Activated T-helper 17 cell treated with anti-CD3 and anti-CD28 coated beads, Interleukin-2, amount 50 U/mL, for 72 hours (primary cell): ENCODE measurements around the gene ITGB3. TPM values are rescaled to one million over a fixed set of nuclear protein-coding genes. Genes with fewer than 3 reads are reported as not detected.
A peak's percentile ranks its signal among the peaks of the same experiment; 100 is the strongest.
"Not testable (repeated sequence)": the region's sequence is repeated elsewhere in the genome, so short reads cannot be mapped to it uniquely, and the experiment has no call there.

Experiments used
- ATAC-seq: fragments of 150-1000 bp; cut with Tn5 transposase; replicated peaks from 2 replicates; pipeline ENCODE4 v1.10.0; 2021; ENCODE audit warnings: mild to moderate bottlenecking, moderate library complexity
- H3K27ac Mint-ChIP-seq: one replicate; pipeline ENCODE4 v1.8.0; 2022; ENCODE audit warnings: mixed read lengths
- H3K27me3 Mint-ChIP-seq: one replicate; pipeline ENCODE4 v1.8.0; 2022; ENCODE audit warnings: mixed read lengths
- H3K36me3 Mint-ChIP-seq: one replicate; pipeline ENCODE4 v1.8.0; 2022; ENCODE audit warnings: low read depth, mild to moderate bottlenecking, mixed read lengths
- H3K4me1 Mint-ChIP-seq: one replicate; pipeline ENCODE4 v1.8.0; 2022; ENCODE audit warnings: mixed read lengths
- H3K4me3 Mint-ChIP-seq: one replicate; pipeline ENCODE4 v1.8.0; 2022; ENCODE audit warnings: mild to moderate bottlenecking, mixed read lengths
- H3K9me3 Mint-ChIP-seq: one replicate; pipeline ENCODE4 v1.8.0; 2022; ENCODE audit warnings: mixed read lengths
- total RNA-seq, 2 donors: library from RNA; stranded (reverse); gene quantifications; one replicate each; pipeline ENCODE4 v1.2.3, GENCODE V29; 2022

ITGB3 gene
- total RNA-seq, 2 donors from 2014 or later, result 0.11 TPM; not detected in 1

- H3K4me1 Mint-ChIP-seq, result peaks cover 20% of the 10 kb centered on the region
- H3K36me3 Mint-ChIP-seq, H3K27ac Mint-ChIP-seq, H3K27me3 Mint-ChIP-seq, H3K9me3 Mint-ChIP-seq, H3K4me3 Mint-ChIP-seq: not testable (repeated sequence)
- ATAC-seq, result peak; percentile 50
Measured at GRCh38 chr17:47217279-47217678, 36.3 kb upstream of the ITGB3 start.

- no peaks in the 10 kb centered on the region for H3K27me3 Mint-ChIP-seq
- no peaks in the 10 kb centered on the region for H3K9me3 Mint-ChIP-seq
- no peak overlapping the region for H3K4me3 Mint-ChIP-seq
- H3K36me3 Mint-ChIP-seq, result no peaks in the 10 kb centered on the region
- no peak for ATAC-seq
- no peak overlapping the region for H3K27ac Mint-ChIP-seq
- H3K4me1 Mint-ChIP-seq, result peaks cover 20% of the 10 kb centered on the region
Measured at GRCh38 chr17:47218896-47219430, 34.7 kb upstream of the ITGB3 start.

GRCh38 chr17:47219621-47220475 is 33.8 kb upstream of the ITGB3 start:
- Mint-ChIP-seq H3K9me3 (no peaks in the 10 kb centered on the region), H3K36me3 (no peaks in the 10 kb centered on the region), H3K4me1 (peaks cover 20% of the 10 kb centered on the region), H3K27me3 (no peaks in the 10 kb centered on the region), H3K4me3 (peak overlapping the region; percentile 26), H3K27ac (peak overlapping the region; percentile 48)
- no peak for ATAC-seq

GRCh38 chr17:47220531-47220999 is 33.1 kb upstream of the ITGB3 start:
- no peaks in the 10 kb centered on the region for H3K9me3 Mint-ChIP-seq
- H3K27me3 Mint-ChIP-seq, result no peaks in the 10 kb centered on the region
- peak overlapping the region; percentile 48 for H3K27ac Mint-ChIP-seq
- no peaks in the 10 kb centered on the region for H3K36me3 Mint-ChIP-seq
- peak; percentile 94 for ATAC-seq
- peak overlapping the region; percentile 26 for H3K4me3 Mint-ChIP-seq
- peaks cover 20% of the 10 kb centered on the region for H3K4me1 Mint-ChIP-seq

- H3K27ac Mint-ChIP-seq, result no peak overlapping the region
- H3K36me3 Mint-ChIP-seq, result no peaks in the 10 kb centered on the region
- H3K4me3 Mint-ChIP-seq, result no peak overlapping the region
- ATAC-seq, result no peak
- H3K9me3 Mint-ChIP-seq, result no peaks in the 10 kb centered on the region
- no peaks in the 10 kb centered on the region for H3K27me3 Mint-ChIP-seq
- peaks cover 20% of the 10 kb centered on the region for H3K4me1 Mint-ChIP-seq
Measured at GRCh38 chr17:47221154-47221553, 32.5 kb upstream of the ITGB3 start.

GRCh38 chr17:47222047-47222446 is 31.6 kb upstream of the ITGB3 start:
- no peak for ATAC-seq

GRCh38 chr17:47223007-47223406 is 30.6 kb upstream of the ITGB3 start:
- Mint-ChIP-seq H3K4me1 (peaks cover 20% of the 10 kb centered on the region), H3K4me3 (no peak overlapping the region), H3K27me3 (no peaks in the 10 kb centered on the region), H3K36me3 (no peaks in the 10 kb centered on the region), H3K27ac (no peak overlapping the region), H3K9me3 (no peaks in the 10 kb centered on the region)
- ATAC-seq, result no peak

More at GRCh38 chr17:47222047-47222446, 31.6 kb upstream of the ITGB3 start:
- no peak overlapping the region for H3K27ac Mint-ChIP-seq
- H3K27me3 Mint-ChIP-seq, result no peaks in the 10 kb centered on the region
- H3K9me3 Mint-ChIP-seq, result no peaks in the 10 kb centered on the region
- no peaks in the 10 kb centered on the region for H3K36me3 Mint-ChIP-seq
- H3K4me3 Mint-ChIP-seq, result no peak overlapping the region
- H3K4me1 Mint-ChIP-seq, result peaks cover 20% of the 10 kb centered on the region

GRCh38 chr17:47223460-47223859 is 30.2 kb upstream of the ITGB3 start:
- H3K4me1 Mint-ChIP-seq, result peaks cover 20% of the 10 kb centered on the region
- no peak for ATAC-seq
- no peak overlapping the region for H3K27ac Mint-ChIP-seq
- no peaks in the 10 kb centered on the region for H3K9me3 Mint-ChIP-seq
- H3K36me3 Mint-ChIP-seq, result no peaks in the 10 kb centered on the region
- no peaks in the 10 kb centered on the region for H3K27me3 Mint-ChIP-seq
- no peak overlapping the region for H3K4me3 Mint-ChIP-seq

GRCh38 chr17:47224077-47224476 is 29.6 kb upstream of the ITGB3 start:
- not testable (repeated sequence) for H3K4me3 Mint-ChIP-seq

GRCh38 chr17:47224966-47225365 is 28.7 kb upstream of the ITGB3 start:
- no peak for ATAC-seq
- H3K27me3 Mint-ChIP-seq, result no peaks in the 10 kb centered on the region
- H3K27ac Mint-ChIP-seq, result no peak overlapping the region
- H3K4me3 Mint-ChIP-seq, result no peak overlapping the region
- peaks cover 19% of the 10 kb centered on the region for H3K4me1 Mint-ChIP-seq
- no peaks in the 10 kb centered on the region for H3K9me3 Mint-ChIP-seq
- no peaks in the 10 kb centered on the region for H3K36me3 Mint-ChIP-seq

More at GRCh38 chr17:47224077-47224476, 29.6 kb upstream of the ITGB3 start:
- H3K9me3 Mint-ChIP-seq, ATAC-seq, H3K27me3 Mint-ChIP-seq, H3K36me3 Mint-ChIP-seq, H3K27ac Mint-ChIP-seq: not testable (repeated sequence)
- H3K4me1 Mint-ChIP-seq, result peaks cover 20% of the 10 kb centered on the region

GRCh38 chr17:47225436-47225858 is 28.2 kb upstream of the ITGB3 start:
- no peak for ATAC-seq
- H3K27ac Mint-ChIP-seq, result no peak overlapping the region
- H3K9me3 Mint-ChIP-seq, result no peaks in the 10 kb centered on the region
- no peaks in the 10 kb centered on the region for H3K36me3 Mint-ChIP-seq
- H3K4me3 Mint-ChIP-seq, result no peak overlapping the region
- H3K27me3 Mint-ChIP-seq, result no peaks in the 10 kb centered on the region
- H3K4me1 Mint-ChIP-seq, result peaks cover 19% of the 10 kb centered on the region

GRCh38 chr17:47225911-47226688 is 27.5 kb upstream of the ITGB3 start:
- Mint-ChIP-seq H3K9me3 (no peaks in the 10 kb centered on the region), H3K4me1 (peaks cover 17% of the 10 kb centered on the region), H3K4me3 (no peak overlapping the region), H3K27me3 (no peaks in the 10 kb centered on the region), H3K27ac (no peak overlapping the region), H3K36me3 (no peaks in the 10 kb centered on the region)
- ATAC-seq, result no peak

- Mint-ChIP-seq H3K27me3 (no peaks in the 10 kb centered on the region), H3K36me3 (no peaks in the 10 kb centered on the region), H3K4me1 (peaks cover 11% of the 10 kb centered on the region), H3K9me3 (no peaks in the 10 kb centered on the region), H3K4me3 (no peak overlapping the region), H3K27ac (no peak overlapping the region)
- ATAC-seq, result no peak
Measured at GRCh38 chr17:47227862-47228261, 25.8 kb upstream of the ITGB3 start.

GRCh38 chr17:47229535-47230443 is 23.8 kb upstream of the ITGB3 start:
- H3K4me1 Mint-ChIP-seq, result peaks cover 11% of the 10 kb centered on the region
- ATAC-seq, result peak; percentile 91
- peak overlapping the region; percentile 81 for H3K4me3 Mint-ChIP-seq
- peak overlapping the region; percentile 85 for H3K27ac Mint-ChIP-seq
- no peaks in the 10 kb centered on the region for H3K36me3 Mint-ChIP-seq
- H3K27me3 Mint-ChIP-seq, result no peaks in the 10 kb centered on the region
- no peaks in the 10 kb centered on the region for H3K9me3 Mint-ChIP-seq
